Measurements from ENCODE around the gene TBC1D2. TPM values are rescaled to one million over a fixed set of nuclear protein-coding genes. Genes with fewer than 3 reads are reported as not detected.

TBC1D2 gene
- total and polyA plus RNA-seq, 2 donors (not counting 3 experiments of a cell fraction or from before 2014, with no cell fraction given), result 3.4 to 4.5 TPM

- BruUV-seq (replicated peaks), result no TSS peak
- Histone ChIP-seq H3K9me3 (replicated peaks; ENCODE audit: control insufficient read depth, insufficient read depth, low read length) (no peaks in the 10 kb centered on the region), H2AFZ (ENCODE audit: low read depth, low read length) (no peak overlapping the region), H3K4me1 (ENCODE audit: control insufficient read depth, extremely low read depth, insufficient read depth, low read length) (no peaks in the 10 kb centered on the region), H3K9me1 (replicated peaks; ENCODE audit: control insufficient read depth, extremely low read depth, insufficient read depth, low read length) (no peaks in the 10 kb centered on the region), H3K27me3 (ENCODE audit: control insufficient read depth in 2 of 2, insufficient read depth in 2 of 2, low read length in 2 of 2) (no peaks in the 10 kb centered on the region), H3K4me3 (replicated peaks in 1 of 3; ENCODE audit: insufficient read depth in 1 of 3, low read depth in 1 of 3, low read length in 3 of 3) (no peak overlapping the region), H3K79me2 (ENCODE audit: control insufficient read depth, insufficient read depth, low read length) (no peaks in the 10 kb centered on the region), H4K20me1 (replicated peaks; ENCODE audit: control insufficient read depth, extremely low read depth, insufficient read depth, low read length) (no peaks in the 10 kb centered on the region), H3K9ac (replicated peaks; ENCODE audit: extremely low read depth, insufficient read depth, low read length) (no peak overlapping the region), H3K36me3 (ENCODE audit: control insufficient read depth in 2 of 2, extremely low read depth in 1 of 2, insufficient read depth in 2 of 2, low read length in 2 of 2) (no peaks in the 10 kb centered on the region), H3K27ac (ENCODE audit: insufficient read depth, low read depth, low read length) (no peak overlapping the region), H3K4me2 (ENCODE audit: insufficient read depth, low read length) (no peak overlapping the region)
- TF ChIP-seq FOS (IDR thresholded peaks at IDR 0.05; ENCODE audit: borderline replicate concordance, insufficient read depth, low read length), result no peak
- TF ChIP-seq POLR2AphosphoS5 (IDR thresholded peaks at IDR 0.05; ENCODE audit: insufficient read depth, low read depth, low read length), result no peak
- TF ChIP-seq GATA2 (IDR thresholded peaks at IDR 0.05; ENCODE audit: insufficient read depth, insufficient read length, low read depth, low read length), result no peak
- no peak for TF ChIP-seq EZH2 (IDR thresholded peaks at IDR 0.05; ENCODE audit: borderline replicate concordance, low read depth, low read length, severe bottlenecking)
- TF ChIP-seq MYC (IDR thresholded peaks at IDR 0.05; ENCODE audit: low read depth, low read length), result no peak
- no peak for TF ChIP-seq MAX (IDR thresholded peaks at IDR 0.05; ENCODE audit: insufficient read depth, insufficient read length)
- no peak for TF ChIP-seq JUN (IDR thresholded peaks at IDR 0.05; ENCODE audit: borderline replicate concordance, insufficient read depth, insufficient read length, low read depth)
- TF ChIP-seq POLR2A (IDR thresholded peaks at IDR 0.05; ENCODE audit: low read depth, low read length), result no peak
- no peak for TF ChIP-seq CTCF (IDR thresholded peaks at IDR 0.05; ENCODE audit: extremely low read depth in 1 of 2, insufficient read depth in 1 of 2, low read depth in 1 of 2, low read length in 2 of 2)
- dilution Hi-C loops (cut with MboI; ENCODE audit: extremely low pct_ligation_motif_present, low sequenced_read_pairs), result no loop called here
- CTCF ChIA-PET, result interaction anchor here (1.7 kb wide), 1 partner anchor 24 kb away, joined by 3 read pairs; no protein-coding TSS in a partner anchor
- FAIRE-seq, result no peak
- POLR2A ChIA-PET, result no interaction called here
- DNase-seq (ENCODE audit: low read depth, low spot score), result no peak
- intact Hi-C loops (cut with micrococcal nuclease), result no loop called here
These were observed 24.7 kb downstream of the TBC1D2 start for GRCh38 chr9:98230789-98231188.

Data from endothelial cell of umbilical vein (primary cell).